ENCODE measurements around the gene DUSP18.

Gene DUSP18

GRCh38 chr22:30705710-30706651 lies 38.3 kb upstream of the DUSP18 start:
- H3K9me3 ChIP-seq (ENCODE audit: low read length), result no peaks in the 10 kb centered on the region
- no peak overlapping the region for H2AFZ ChIP-seq (ENCODE audit: low read length)
- H3K4me2 ChIP-seq (ENCODE audit: low read length), result no peak overlapping the region
- TF ChIP-seq EZH2 (IDR thresholded peaks at IDR 0.05; ENCODE audit: borderline replicate concordance, low read length), result no peak
- TF ChIP-seq, protein P1, sequence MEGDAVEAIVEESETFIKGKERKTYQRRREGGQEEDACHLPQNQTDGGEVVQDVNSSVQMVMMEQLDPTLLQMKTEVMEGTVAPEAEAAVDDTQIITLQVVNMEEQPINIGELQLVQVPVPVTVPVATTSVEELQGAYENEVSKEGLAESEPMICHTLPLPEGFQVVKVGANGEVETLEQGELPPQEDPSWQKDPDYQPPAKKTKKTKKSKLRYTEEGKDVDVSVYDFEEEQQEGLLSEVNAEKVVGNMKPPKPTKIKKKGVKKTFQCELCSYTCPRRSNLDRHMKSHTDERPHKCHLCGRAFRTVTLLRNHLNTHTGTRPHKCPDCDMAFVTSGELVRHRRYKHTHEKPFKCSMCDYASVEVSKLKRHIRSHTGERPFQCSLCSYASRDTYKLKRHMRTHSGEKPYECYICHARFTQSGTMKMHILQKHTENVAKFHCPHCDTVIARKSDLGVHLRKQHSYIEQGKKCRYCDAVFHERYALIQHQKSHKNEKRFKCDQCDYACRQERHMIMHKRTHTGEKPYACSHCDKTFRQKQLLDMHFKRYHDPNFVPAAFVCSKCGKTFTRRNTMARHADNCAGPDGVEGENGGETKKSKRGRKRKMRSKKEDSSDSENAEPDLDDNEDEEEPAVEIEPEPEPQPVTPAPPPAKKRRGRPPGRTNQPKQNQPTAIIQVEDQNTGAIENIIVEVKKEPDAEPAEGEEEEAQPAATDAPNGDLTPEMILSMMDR (IDR thresholded peaks at IDR 0.05; ENCODE audit: low read length), result no peak
- no peaks in the 10 kb centered on the region for H3K4me1 ChIP-seq (ENCODE audit: insufficient read depth, low read length, severe bottlenecking)
- H3F3A ChIP-seq (ENCODE audit: insufficient read depth, low read length), result no peaks in the 10 kb centered on the region
- H3K36me3 ChIP-seq (ENCODE audit: insufficient read depth, low read length), result no peaks in the 10 kb centered on the region
- no peak overlapping the region for H3K4me3 ChIP-seq (ENCODE audit: low read depth, low read length, poor library complexity, severe bottlenecking)
- H4K20me1 ChIP-seq (ENCODE audit: insufficient read depth, low read length), result no peaks in the 10 kb centered on the region
- no peak overlapping the region for H3K9ac ChIP-seq (ENCODE audit: low read length)
- H3K27ac ChIP-seq (ENCODE audit: low read depth, low read length, poor library complexity, severe bottlenecking), result no peak overlapping the region
- H3K79me2 ChIP-seq (ENCODE audit: insufficient read depth, low read length), result no peaks in the 10 kb centered on the region
- H3K9me2 ChIP-seq (ENCODE audit: low read depth, low read length), result no peaks in the 10 kb centered on the region
- H3K27me3 ChIP-seq (ENCODE audit: insufficient read depth, low read length), result no peaks in the 10 kb centered on the region

GRCh38 chr22:30704978-30705377 lies 37.3 kb upstream of the DUSP18 start:
- Histone ChIP-seq H3K9me2 (ENCODE audit: low read depth, low read length) (no peaks in the 10 kb centered on the region), H3K4me1 (ENCODE audit: insufficient read depth, low read length, severe bottlenecking) (no peaks in the 10 kb centered on the region), H3K79me2 (ENCODE audit: insufficient read depth, low read length) (no peaks in the 10 kb centered on the region), H2AFZ (ENCODE audit: low read length) (no peak overlapping the region), H4K20me1 (ENCODE audit: insufficient read depth, low read length) (no peaks in the 10 kb centered on the region), H3K9ac (ENCODE audit: low read length) (no peak overlapping the region), H3F3A (ENCODE audit: insufficient read depth, low read length) (no peaks in the 10 kb centered on the region), H3K27ac (ENCODE audit: low read depth, low read length, poor library complexity, severe bottlenecking) (no peak overlapping the region), H3K9me3 (ENCODE audit: low read length) (no peaks in the 10 kb centered on the region), H3K4me2 (ENCODE audit: low read length) (no peak overlapping the region), H3K4me3 (ENCODE audit: low read depth, low read length, poor library complexity, severe bottlenecking) (no peak overlapping the region), H3K27me3 (ENCODE audit: insufficient read depth, low read length) (no peaks in the 10 kb centered on the region), H3K36me3 (ENCODE audit: insufficient read depth, low read length) (no peaks in the 10 kb centered on the region)
- no peak for TF ChIP-seq EZH2 (IDR thresholded peaks at IDR 0.05; ENCODE audit: borderline replicate concordance, low read length)
- TF ChIP-seq, protein P1 (IDR thresholded peaks at IDR 0.05; ENCODE audit: low read length), result no peak

DNA sequence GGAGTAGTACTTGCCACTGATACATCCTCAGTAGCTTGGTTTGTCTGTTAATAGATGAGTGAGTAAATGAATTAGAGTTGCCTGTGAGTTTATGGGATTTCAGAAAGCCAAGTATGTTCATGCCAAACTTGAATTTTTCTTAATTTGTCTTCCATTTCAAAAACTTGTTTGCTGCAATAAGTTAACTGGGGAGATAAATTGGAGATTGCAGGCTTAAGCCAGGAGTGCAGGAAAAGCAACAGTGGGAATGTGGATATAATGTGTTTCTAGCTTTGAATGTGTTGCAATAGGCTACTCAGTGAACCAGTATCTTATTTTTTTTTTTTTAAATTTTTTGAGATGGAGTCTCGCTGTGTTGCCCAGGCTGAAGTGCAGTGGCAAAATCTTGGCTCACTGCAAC lies 35.2 kb upstream of the DUSP18 start:
- Histone ChIP-seq H4K20me1 (ENCODE audit: insufficient read depth, low read length) (no peaks in the 10 kb centered on the region), H3K4me1 (ENCODE audit: insufficient read depth, low read length, severe bottlenecking) (no peaks in the 10 kb centered on the region), H3K9ac (ENCODE audit: low read length) (no peak overlapping the region), H3K79me2 (ENCODE audit: insufficient read depth, low read length) (no peaks in the 10 kb centered on the region), H3K27me3 (ENCODE audit: insufficient read depth, low read length) (no peaks in the 10 kb centered on the region), H3K9me2 (ENCODE audit: low read depth, low read length) (no peaks in the 10 kb centered on the region), H3K9me3 (ENCODE audit: low read length) (no peaks in the 10 kb centered on the region), H3K36me3 (ENCODE audit: insufficient read depth, low read length) (no peaks in the 10 kb centered on the region), H2AFZ (ENCODE audit: low read length) (no peak overlapping the region), H3K27ac (ENCODE audit: low read depth, low read length, poor library complexity, severe bottlenecking) (no peak overlapping the region), H3F3A (ENCODE audit: insufficient read depth, low read length) (no peaks in the 10 kb centered on the region), H3K4me3 (ENCODE audit: low read depth, low read length, poor library complexity, severe bottlenecking) (no peak overlapping the region), H3K4me2 (ENCODE audit: low read length) (no peak overlapping the region)
- no peak for TF ChIP-seq EZH2 (IDR thresholded peaks at IDR 0.05; ENCODE audit: borderline replicate concordance, low read length)
- TF ChIP-seq, protein P1 (IDR thresholded peaks at IDR 0.05; ENCODE audit: low read length), result no peak
